Sciatic nerve (tissue), 2 donors: ENCODE results near the gene ACLY. TPM values are rescaled to one million over a fixed set of nuclear protein-coding genes. Genes with fewer than 3 reads are reported as not detected.
"Not testable (repeated sequence)": the region's sequence is repeated elsewhere in the genome, so short reads cannot be mapped to it uniquely, and the experiment has no call there.

Experiments
- ATAC-seq: fragments of 200-7000 bp; cut with Tn5 transposase; one replicate; pipeline ENCODE4 v1.9.1; 2020; ENCODE audit warnings: mild to moderate bottlenecking, moderate library complexity
- DNase-seq: peaks from one replicate; pipeline ENCODE4 v3.0.0-alpha.2; 2020; ENCODE audit warnings: low spot score
- intact Hi-C: fragments of 100-400 bp; cut with DNase I; formaldehyde crosslinking; loops from one replicate; pipeline ENCODE4 v1.14.2; 2022
- total RNA-seq: library from RNA; stranded (reverse); fragmentation: NEBNext Ultra II Directional; extraction: Animal tissue kit (Norgen Biotek cat#: 25700); gene quantifications from one replicate; pipeline ENCODE4 v1.2.1, GENCODE V29; 2021
- donor health status: DM: no; HTN: no; CAD: no.
- donor health status: DM: no; HTN: no; CAD: no.

ACLY gene
- total RNA-seq, 1 donor from 2014 or later: 139 TPM

GRCh38 chr17:41849251-41849990 lies 69.3 kb downstream of the ACLY start:
- DNase-seq (no peak), ATAC-seq (no peak)
- intact Hi-C loops: no loop called here

- intact Hi-C loops: no loop called here
- ATAC-seq (peak; percentile 30), DNase-seq (no peak)
These were observed 70.0 kb downstream of the ACLY start for GRCh38 chr17:41848788-41849187.

DNA sequence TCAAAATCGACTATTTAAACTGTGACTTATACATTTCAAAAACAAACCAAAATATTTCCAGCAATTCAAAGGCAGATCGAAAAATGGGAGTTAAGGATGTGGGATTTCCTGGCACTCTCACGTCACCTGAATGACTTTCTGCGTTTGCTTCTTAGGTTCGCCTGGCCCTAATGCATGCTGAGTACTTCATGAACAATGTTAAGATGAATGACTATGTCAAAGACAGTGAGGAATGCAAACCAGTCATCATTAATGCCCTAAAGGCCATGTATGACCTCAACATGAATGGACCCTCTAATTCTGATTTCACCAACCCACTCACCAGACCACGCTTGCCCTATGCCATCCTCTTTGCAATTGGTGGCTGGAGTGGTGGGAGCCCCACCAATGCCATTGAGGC lies 73.8 kb downstream of the ACLY start:
- peak; percentile 25 for DNase-seq
- intact Hi-C loops: no loop called here
- no peak for ATAC-seq

DNA sequence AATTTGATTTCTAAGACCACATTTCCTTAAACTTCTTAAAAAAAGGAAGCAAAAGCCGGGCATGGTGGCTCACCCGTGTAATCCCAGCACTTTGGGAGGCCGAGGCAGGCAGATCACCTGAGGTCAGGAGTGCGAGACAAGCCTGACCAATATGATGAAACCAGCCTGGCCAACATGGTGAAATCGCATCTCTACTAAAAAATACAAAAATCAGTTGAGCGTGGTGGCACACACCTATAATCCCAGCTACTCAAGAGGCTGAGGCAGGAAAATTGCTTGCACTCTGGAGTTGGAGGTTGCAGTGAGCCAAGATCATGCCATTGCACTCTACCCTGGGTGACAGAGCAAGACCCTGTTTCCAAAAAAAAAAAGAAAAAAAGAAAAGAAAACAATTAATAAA lies 78.0 kb downstream of the ACLY start:
- intact Hi-C loops, ATAC-seq, DNase-seq: not testable (repeated sequence)

GRCh38 chr17:41839448-41839847 lies 79.3 kb downstream of the ACLY start:
- intact Hi-C loops, DNase-seq, ATAC-seq: not testable (repeated sequence)

- intact Hi-C loops: no loop called here
- ATAC-seq: no peak
- no peak for DNase-seq
These were observed 80.8 kb downstream of the ACLY start, which contains the start of gene KLHL10 for GRCh38 chr17:41837761-41838538. KLHL10 (plus strand) TSS chr17:41837825; CDS start chr17:41837933, 108 bp downstream.

GRCh38 chr17:41836550-41837196 lies 82.1 kb downstream of the ACLY start:
- ATAC-seq (peak; percentile 21), DNase-seq (no peak)
- intact Hi-C loops: no loop called here

GRCh38 chr17:41835800-41836549 lies 82.8 kb downstream of the ACLY start, which contains the start of gene NT5C3B:
NT5C3B (minus strand) TSS chr17:41836232; CDS start chr17:41836193, 39 bp downstream.
- intact Hi-C loops: no loop called here
- DNase-seq: peak; percentile 71
- peak; percentile 90 for ATAC-seq

DNA sequence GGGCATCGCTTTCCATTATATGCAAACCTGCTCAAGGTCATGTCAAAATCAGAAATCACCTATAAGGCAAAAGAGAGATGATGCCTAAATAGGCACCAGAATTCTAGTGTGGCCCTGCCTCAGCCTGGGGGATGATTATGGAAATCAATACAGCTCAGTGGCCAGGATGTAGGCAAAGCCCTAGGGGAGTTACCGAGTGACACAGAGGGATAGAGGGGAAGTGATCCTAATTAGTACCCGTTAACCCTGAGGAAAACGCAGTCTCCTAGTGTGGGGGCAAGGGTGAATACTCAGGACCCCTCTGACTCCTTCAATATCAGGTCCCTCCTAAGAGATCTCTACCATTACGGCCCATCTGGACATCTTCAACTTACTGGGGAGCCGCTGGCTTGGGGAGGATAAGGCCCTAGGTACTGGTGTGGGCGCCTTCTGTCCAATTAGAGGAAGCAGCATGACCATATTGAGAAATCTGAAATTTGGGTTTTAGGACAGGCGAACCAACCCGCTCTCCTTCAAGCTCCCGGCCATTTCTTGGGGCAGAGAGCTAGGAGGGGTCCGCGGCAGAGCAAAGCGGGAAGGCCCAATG lies 83.4 kb downstream of the ACLY start:
- peak; percentile 68 for ATAC-seq
- DNase-seq: no peak
- intact Hi-C loops: no loop called here

DNA sequence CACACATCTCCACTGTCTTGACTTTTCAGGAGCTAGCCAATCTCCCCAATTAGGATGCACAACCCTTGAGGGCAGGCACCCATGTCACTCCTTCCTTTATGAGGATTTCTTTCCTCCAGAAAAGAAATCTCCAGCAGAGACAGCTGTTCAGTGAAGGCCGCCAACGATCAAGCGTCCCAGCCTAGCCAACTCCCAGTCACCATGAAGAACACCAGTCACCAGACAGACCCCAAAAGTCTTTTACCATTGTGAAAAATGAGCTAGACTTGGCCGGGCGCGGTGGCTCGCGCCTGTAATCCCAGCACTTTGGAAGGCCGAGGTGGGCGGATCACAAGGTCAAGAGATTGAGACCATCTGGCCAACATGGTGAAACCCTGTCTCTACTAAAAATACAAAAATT lies 88.8 kb downstream of the ACLY start:
- DNase-seq, ATAC-seq, intact Hi-C loops: not testable (repeated sequence)

DNA sequence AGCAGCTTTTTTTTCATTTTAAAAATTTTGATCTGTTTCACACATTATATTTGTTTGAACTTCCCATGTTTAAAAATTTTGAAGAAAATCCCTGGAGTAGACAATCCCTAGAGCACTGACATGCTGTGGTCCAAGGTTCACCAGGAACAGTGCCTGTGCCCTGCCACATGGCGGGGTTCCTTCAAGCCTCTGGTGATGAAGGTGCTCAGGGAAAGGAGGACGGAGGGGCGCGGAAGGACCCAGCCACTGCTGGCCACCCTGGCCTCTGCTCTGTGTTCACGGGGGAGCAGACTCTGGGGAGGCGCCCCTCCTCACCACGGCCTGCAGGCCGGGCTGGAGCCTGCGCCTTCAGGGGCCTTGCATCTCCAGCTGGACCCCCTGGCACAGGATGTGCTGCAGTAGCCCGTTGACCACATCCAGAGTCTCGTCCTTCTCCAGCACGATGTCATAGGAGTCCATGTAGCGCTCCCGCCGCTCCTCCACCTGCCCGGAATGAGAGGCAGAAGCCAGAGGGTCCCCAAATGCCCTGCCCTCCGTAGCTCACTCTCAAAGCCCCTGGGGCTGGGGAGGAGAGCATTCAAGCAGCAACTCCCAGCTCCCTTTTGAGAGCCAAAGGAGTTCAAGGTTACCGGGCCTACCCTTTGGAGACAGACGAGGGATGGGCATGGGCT lies 93.4 kb downstream of the ACLY start:
- intact Hi-C loops: no loop called here
- ATAC-seq (no peak), DNase-seq (no peak)

- DNase-seq (no peak), ATAC-seq (peak; percentile 54)
- intact Hi-C loops: no loop called here
These were observed 94.7 kb downstream of the ACLY start for GRCh38 chr17:41824086-41824485.

GRCh38 chr17:41823580-41823979 lies 95.2 kb downstream of the ACLY start:
- ATAC-seq (no peak), DNase-seq (no peak)
- intact Hi-C loops: no loop called here

DNA sequence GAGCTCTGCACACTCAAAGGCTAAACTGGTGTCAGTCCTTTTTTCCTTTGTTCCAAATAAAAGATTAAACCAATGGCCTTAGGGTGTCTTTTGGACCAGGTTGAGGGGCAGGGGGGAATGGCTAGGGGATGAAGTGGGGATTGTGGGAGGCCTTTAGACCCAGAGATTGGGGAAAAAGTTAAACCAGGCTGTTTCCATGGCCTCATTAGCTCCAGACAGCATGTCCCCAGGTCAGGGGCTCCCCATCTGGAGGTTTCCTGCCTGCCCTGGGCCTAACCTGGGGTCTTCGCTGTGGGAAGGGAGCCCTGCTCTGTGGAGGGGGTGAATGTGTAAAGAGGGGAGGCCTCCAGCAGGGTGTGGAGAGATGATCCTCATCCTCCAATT lies 95.6 kb downstream of the ACLY start:
- ATAC-seq: no peak
- DNase-seq: no peak
- intact Hi-C loops: no loop called here

- ATAC-seq (no peak), DNase-seq (no peak)
- intact Hi-C loops: no loop called here
These were observed 96.3 kb downstream of the ACLY start for GRCh38 chr17:41822216-41823140.

DNA sequence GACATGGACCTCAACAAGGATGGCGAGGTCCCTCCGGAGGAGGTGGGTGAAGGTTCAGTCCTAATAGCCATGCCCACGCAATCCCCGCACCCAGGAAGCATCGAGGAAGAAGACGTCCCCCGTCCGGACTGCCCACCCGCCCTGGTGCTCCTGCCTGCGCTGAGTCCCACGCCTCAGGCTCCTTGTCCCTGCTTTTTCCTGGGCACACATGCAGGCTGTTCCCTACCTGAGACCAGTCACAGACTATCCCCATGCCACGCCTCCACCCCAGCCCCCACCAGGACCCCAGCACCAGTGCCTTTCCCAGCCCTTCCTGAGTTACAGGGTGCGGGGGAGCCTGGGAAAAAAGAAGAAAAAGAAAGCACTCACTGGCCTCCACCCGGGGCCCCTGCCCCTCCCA lies 97.0 kb downstream of the ACLY start:
- no peak for ATAC-seq
- intact Hi-C loops: no loop called here
- DNase-seq: no peak

- intact Hi-C loops: no loop called here
- DNase-seq (no peak), ATAC-seq (no peak)
These were observed 100.7 kb downstream of the ACLY start for GRCh38 chr17:41818024-41818423.
